GM12878 (cell line): Measurements from ENCODE around the gene SLIT1. TPM values are rescaled to one million over a fixed set of nuclear protein-coding genes. Genes with fewer than 3 reads are reported as not detected.

ENCODE experiments used
- ATAC-seq: fragments of 200-7000 bp; cut with Tn5 transposase; 3 replicates; pipeline ENCODE4 v1.9.1; 2020; ENCODE audit warnings: mild to moderate bottlenecking, moderate library complexity
- BruUV-seq: library from RNA; stranded (reverse); fragments of 400-500 nt; replicated peaks from 2 replicates; lab custom pipeline; 2021; lab: Mats Ljungman, UMichigan
- CTCF ChIA-PET: fragments of 300-600 bp; sonication (Branson Sonifier 250); formaldehyde crosslinking; extraction: SDS; loops from one replicate; lab custom pipeline; 2021; ENCODE audit warnings: inconsistent platforms; lab: Yijun Ruan, JAX
- POLR2A ChIA-PET: fragments of 350-600 bp; formaldehyde crosslinking; extraction: SDS; loops from one replicate; lab custom pipeline; 2021; ENCODE audit warnings: inconsistent platforms; lab: Charles Lee
- RAD21 ChIA-PET: fragments of 300-600 bp; sonication (Branson Sonifier 250); formaldehyde crosslinking; loops from one replicate; lab custom pipeline; 2023; ENCODE audit warnings: antibody characterized with exemption; ENCODE audit not compliant: unreplicated experiment; lab: Charles Lee
- SMC1A ChIA-PET: fragments of 300-600 bp; sonication (Branson Sonifier 250); formaldehyde crosslinking; loops from one replicate; lab custom pipeline; 2023; ENCODE audit not compliant: unreplicated experiment, uncharacterized antibody; lab: Charles Lee
- DNase-seq: peaks from one replicate; pipeline ENCODE4 v3.0.0-alpha.2; 2011; ENCODE audit warnings: low read depth, low spot score
- FAIRE-seq: peaks from 3 replicates; lab custom pipeline; 2011; peaks lifted over from hg19 to GRCh38; lab: Jason Lieb, UNC
- H2AFZ ChIP-seq: 2 replicates; pipeline ENCODE4 v1.6.0; 2011; ENCODE audit warnings: low read depth, low read length, control low read depth; ENCODE audit not compliant: control insufficient read depth
- H3K27ac ChIP-seq: 2 replicates; pipeline ENCODE4 v1.5.1; 2011; ENCODE audit warnings: control low read depth; ENCODE audit not compliant: control insufficient read depth, insufficient read depth
- H3K27me3 ChIP-seq, 2 experiments: replicated peaks in 1 of 2; 2 replicates each; pipeline versions ENCODE4 v1.6.0 to v1.6.1; 2011; ENCODE audit warnings: low read length in 1 of 2; ENCODE audit not compliant: control insufficient read depth in 2 of 2, insufficient read depth in 2 of 2
- H3K36me3 ChIP-seq, 2 experiments: 2 replicates each; pipeline ENCODE4 v1.5.1; 2011; ENCODE audit warnings: low read length in 1 of 2; ENCODE audit not compliant: control insufficient read depth in 2 of 2, insufficient read depth in 2 of 2
- H3K4me1 ChIP-seq: 2 replicates; pipeline ENCODE4 v1.6.1; 2011; ENCODE audit warnings: mild to moderate bottlenecking, low read length, moderate library complexity, mixed read lengths; ENCODE audit not compliant: control insufficient read depth, insufficient read depth
- H3K4me2 ChIP-seq: 2 replicates; pipeline ENCODE4 v1.6.0; 2011; ENCODE audit warnings: control low read depth; ENCODE audit not compliant: control insufficient read depth, insufficient read depth
- H3K4me3 ChIP-seq: fragments of 200-600 bp; sonication (generic); 2 replicates; pipeline ENCODE4 v1.5.1; 2016
- H3K79me2 ChIP-seq: 2 replicates; pipeline ENCODE4 v1.6.0; 2011; ENCODE audit warnings: low read length; ENCODE audit not compliant: control insufficient read depth, insufficient read depth
- H3K9ac ChIP-seq: 2 replicates; pipeline ENCODE4 v1.8.0; 2011; ENCODE audit warnings: low read length, control low read depth, mixed read lengths; ENCODE audit not compliant: control insufficient read depth, insufficient read depth
- H3K9me3 ChIP-seq: replicated peaks from 3 replicates; pipeline ENCODE4 v1.5.1; 2011; ENCODE audit warnings: mild to moderate bottlenecking, low read length; ENCODE audit not compliant: control insufficient read depth, insufficient read depth
- H4K20me1 ChIP-seq: 2 replicates; pipeline ENCODE4 v1.6.0; 2011; ENCODE audit not compliant: control insufficient read depth, insufficient read depth
- CREM ChIP-seq: IDR thresholded peaks from 2 replicates; pipeline ENCODE4 v1.6.1; 2014; ENCODE audit warnings: antibody characterized with exemption, low read depth
- ELK1 ChIP-seq: IDR thresholded peaks from 2 replicates; pipeline ENCODE4 v1.6.1; 2012; ENCODE audit warnings: low read depth, low read length, improper control_type of control experiment
- LARP7 ChIP-seq: fragments of 450-650 bp; IDR thresholded peaks from 2 replicates; pipeline ENCODE4 v1.6.1; 2017; ENCODE audit warnings: mild to moderate bottlenecking
- ZBTB40 ChIP-seq: fragments of 450-650 bp; IDR thresholded peaks from 2 replicates; pipeline ENCODE4 v1.6.1; 2016; ENCODE audit warnings: mild to moderate bottlenecking, moderate library complexity, borderline replicate concordance
- WGBS: methylation state at CpG from one replicate; pipeline ENCODE4 v1.1.6; 2016; ENCODE audit warnings: low lambda C conversion rate; ENCODE audit not compliant: insufficient replicate concordance, insufficient coverage; ENCODE audit errors: missing lambda C conversion rate; 5-methylcytosine and 5-hydroxymethylcytosine counted together
- in situ Hi-C: fragments of 300-500 bp; cut with MboI; formaldehyde crosslinking; loops from 9 replicates; pipeline ENCODE4 v1.14.3; 2018; ENCODE audit warnings: mixed read lengths
- intact Hi-C: fragments of 100-400 bp; cut with micrococcal nuclease; formaldehyde crosslinking; loops from one replicate; pipeline ENCODE4 v1.14.2; 2022; ENCODE audit not compliant: unreplicated experiment
- polyA plus RNA-seq, 11 experiments: library from polyadenylated mRNA; depleted of rRNA in 4 of 11; unstranded in 6 of 11; stranded (reverse) in 5 of 11; fragments of >200 nt; fragmentation: Nextera tagmentation in 4 of 11; fragmentation: Illumina TruSeq in 1 of 11; extraction: Ambion mirVana in 4 of 11; extraction: Trizol in 1 of 11; gene quantifications; 1 replicate in 1 of 11; 2 replicates in 10 of 11; pipeline versions ENCODE4 v1.2.1 to v1.2.3, GENCODE V29; 2011 to 2016; ENCODE audit warnings: inconsistent platforms in 2 of 11, missing spikeins in 2 of 11, low read depth in 1 of 11
- total RNA-seq, 4 experiments: library from RNA; depleted of rRNA in 3 of 4; stranded (reverse); fragments of >200 nt in 3 of 4; fragmentation: Illumina TruSeq in 1 of 4; extraction: Trizol in 1 of 4; gene quantifications; 2 replicates each; pipeline versions ENCODE4 v1.2.1 to v1.2.3, GENCODE V29; 2013 to 2021
- TF ChIP-seq, protein P1 (sequence below): fragments of 450-650 bp; IDR thresholded peaks from 2 replicates; pipeline ENCODE4 v1.6.1; 2016; ENCODE audit warnings: mild to moderate bottlenecking

SLIT1 gene
- total and polyA plus RNA-seq, 10 of the 15 experiments (the other 5 are each of a cell fraction or from before 2014, with no cell fraction given) = 0.04 to 0.19 (median 0.06) TPM; not detected in 4

GRCh38 chr10:97010695-97011206, 175.0 kb downstream of the SLIT1 start:
- Histone ChIP-seq H3K9me3 (peaks cover 2% of the 10 kb centered on the region; the same call in 2 of the 3 replicates), H3K4me1 (no peaks in the 10 kb centered on the region; the same call in 1 of the 2 replicates), H3K4me3 (no peak overlapping the region), H3K4me2 (no peak overlapping the region), H3K79me2 (no peaks in the 10 kb centered on the region), H2AFZ (no peak overlapping the region), H3K27ac (no peak overlapping the region), H3K27me3 (no peaks in the 10 kb centered on the region), H3K36me3 (no peaks in the 10 kb centered on the region), H3K9ac (no peak overlapping the region), H4K20me1 (no peaks in the 10 kb centered on the region)
- WGBS = 55% methylated on average over 4 of the region's 4 CpGs
- FAIRE-seq (no peak), ATAC-seq (no peak), DNase-seq (no peak)
- ChIA-PET RAD21 (interaction anchor here (1.7 kb wide), 1 partner anchor 14 kb away, joined by 5 read pairs; no protein-coding TSS in a partner anchor), CTCF (interaction anchor here (4.7 kb wide), 1 partner anchor 14 kb away, joined by 27 read pairs; no protein-coding TSS in a partner anchor), POLR2A (interaction anchor here (1.1 kb wide), 1 partner anchor 299 kb away, joined by 4 read pairs; no protein-coding TSS in a partner anchor), SMC1A (no interaction called here)
- in situ Hi-C loops = no loop called here
- intact Hi-C loops = no loop called here
- TF ChIP-seq CREM = no peak
- TF ChIP-seq, protein P1, sequence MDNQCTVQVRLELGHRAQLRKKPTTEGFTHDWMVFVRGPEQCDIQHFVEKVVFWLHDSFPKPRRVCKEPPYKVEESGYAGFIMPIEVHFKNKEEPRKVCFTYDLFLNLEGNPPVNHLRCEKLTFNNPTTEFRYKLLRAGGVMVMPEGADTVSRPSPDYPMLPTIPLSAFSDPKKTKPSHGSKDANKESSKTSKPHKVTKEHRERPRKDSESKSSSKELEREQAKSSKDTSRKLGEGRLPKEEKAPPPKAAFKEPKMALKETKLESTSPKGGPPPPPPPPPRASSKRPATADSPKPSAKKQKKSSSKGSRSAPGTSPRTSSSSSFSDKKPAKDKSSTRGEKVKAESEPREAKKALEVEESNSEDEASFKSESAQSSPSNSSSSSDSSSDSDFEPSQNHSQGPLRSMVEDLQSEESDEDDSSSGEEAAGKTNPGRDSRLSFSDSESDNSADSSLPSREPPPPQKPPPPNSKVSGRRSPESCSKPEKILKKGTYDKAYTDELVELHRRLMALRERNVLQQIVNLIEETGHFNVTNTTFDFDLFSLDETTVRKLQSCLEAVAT = no peak
- no TSS peak for BruUV-seq

DNA sequence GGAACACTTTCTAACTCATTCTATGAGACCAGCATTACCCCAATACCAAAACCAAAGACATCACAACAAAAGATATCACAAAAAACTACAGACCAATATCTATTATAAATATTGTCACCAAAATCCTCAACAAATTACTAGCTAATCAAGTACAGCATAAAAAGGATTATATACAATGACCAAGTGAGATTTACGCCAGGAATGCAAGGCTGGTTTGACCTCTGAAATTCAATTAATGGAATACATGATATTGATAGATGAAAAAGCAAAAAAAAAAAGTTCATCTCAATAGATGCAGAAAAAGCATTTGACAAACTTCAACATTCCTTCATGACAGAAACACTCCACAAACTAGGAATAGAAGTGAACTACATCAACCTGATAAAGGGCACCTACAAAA, 178.3 kb downstream of the SLIT1 start:
- intact Hi-C loops (no loop called here), in situ Hi-C loops (no loop called here)
- no peak overlapping the region for H3K4me3 ChIP-seq
- DNase-seq = no peak
- no TSS peak for BruUV-seq
- no peak overlapping the region for H2AFZ ChIP-seq
- H3K9me3 ChIP-seq = peaks cover 2% of the 10 kb centered on the region; the same call in 2 of the 3 replicates
- H3K79me2 ChIP-seq = no peaks in the 10 kb centered on the region
- SMC1A ChIA-PET = no interaction called here
- no peaks in the 10 kb centered on the region for H3K27me3 ChIP-seq
- no peak overlapping the region for H3K9ac ChIP-seq
- no peak overlapping the region for H3K27ac ChIP-seq
- no peaks in the 10 kb centered on the region; the same call in 1 of the 2 replicates for H3K4me1 ChIP-seq
- no peak overlapping the region for H3K4me2 ChIP-seq
- POLR2A ChIA-PET = no interaction called here
- CTCF ChIA-PET = no interaction called here
- TF ChIP-seq LARP7 (no peak), ELK1 (no peak), ZBTB40 (no peak)
- TF ChIP-seq, all 136 proteins: peak for 0
- WGBS = 82% methylated on average over 1 of the region's 1 CpG
- H4K20me1 ChIP-seq = no peaks in the 10 kb centered on the region
- RAD21 ChIA-PET = no interaction called here
- no peaks in the 10 kb centered on the region for H3K36me3 ChIP-seq
- no peak for ATAC-seq
- FAIRE-seq = no peak
